Measurements from ENCODE around the gene GPR107.

Gene GPR107

DNA sequence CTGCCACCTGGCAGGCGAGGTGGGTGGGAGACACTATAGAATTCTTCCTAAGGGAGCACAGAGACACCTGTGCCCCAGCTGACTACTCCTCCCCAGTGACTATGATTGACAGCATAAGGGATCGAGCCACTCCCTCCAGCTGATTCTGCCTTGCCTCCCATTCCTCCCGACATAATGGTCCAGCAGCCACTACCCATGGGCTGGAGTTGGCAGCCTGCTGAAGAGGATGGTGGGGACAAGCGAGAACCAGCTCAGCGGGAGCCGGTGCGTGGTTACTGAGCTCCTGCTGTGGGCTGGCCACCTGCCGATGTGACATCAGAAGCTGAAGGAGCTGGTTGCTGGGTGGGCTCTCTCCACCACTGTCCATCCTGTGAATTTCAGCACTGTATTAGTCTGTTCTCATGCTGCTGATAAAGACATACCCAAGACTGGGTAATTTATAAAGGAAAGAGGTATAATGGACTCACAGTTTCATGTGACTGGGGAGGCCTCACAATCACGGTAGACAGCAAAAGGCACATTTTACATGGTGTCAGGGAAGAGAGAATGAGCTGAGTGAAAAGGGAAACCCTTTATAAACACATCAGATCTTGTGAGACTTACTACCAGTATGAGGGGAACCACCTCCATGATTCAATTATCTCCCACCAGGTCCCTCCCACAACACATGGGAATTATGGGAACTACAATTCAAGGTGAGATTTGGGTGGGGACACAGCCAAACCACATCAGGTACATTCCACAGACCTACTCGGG lies 106.4 kb downstream of the GPR107 start:
- no peak for DNase-seq (ENCODE audit: low read depth, low spot score)

DNA sequence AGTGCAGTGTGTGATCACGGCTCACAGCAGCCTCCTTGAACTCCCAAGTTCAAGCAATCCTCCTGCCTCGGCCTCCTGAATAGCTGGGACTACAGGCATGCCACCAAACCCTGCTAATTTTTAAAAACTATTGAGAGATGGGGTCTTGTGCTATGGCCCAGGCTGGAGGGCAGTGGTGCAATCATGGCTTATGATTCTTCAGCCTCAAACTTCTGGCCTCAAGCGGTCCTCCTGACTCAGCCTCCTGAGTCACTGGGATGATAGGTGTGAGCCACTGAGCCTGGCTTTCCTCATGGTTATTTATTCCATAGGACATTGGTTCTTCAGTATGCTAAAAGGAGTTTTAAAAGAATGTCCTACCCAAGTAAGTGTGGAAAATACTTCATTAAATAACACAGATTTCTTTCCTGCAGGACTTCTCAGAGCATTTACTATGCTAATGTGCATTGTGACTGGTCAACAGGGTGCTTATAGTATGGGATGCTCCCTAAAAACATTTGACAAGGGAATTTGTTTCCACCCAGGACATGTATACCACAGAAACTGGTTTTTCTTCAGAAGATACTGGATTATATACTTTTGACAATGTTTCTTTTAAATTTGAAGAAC lies 107.3 kb downstream of the GPR107 start:
- DNase-seq (ENCODE audit: low read depth, low spot score): no peak

DNA sequence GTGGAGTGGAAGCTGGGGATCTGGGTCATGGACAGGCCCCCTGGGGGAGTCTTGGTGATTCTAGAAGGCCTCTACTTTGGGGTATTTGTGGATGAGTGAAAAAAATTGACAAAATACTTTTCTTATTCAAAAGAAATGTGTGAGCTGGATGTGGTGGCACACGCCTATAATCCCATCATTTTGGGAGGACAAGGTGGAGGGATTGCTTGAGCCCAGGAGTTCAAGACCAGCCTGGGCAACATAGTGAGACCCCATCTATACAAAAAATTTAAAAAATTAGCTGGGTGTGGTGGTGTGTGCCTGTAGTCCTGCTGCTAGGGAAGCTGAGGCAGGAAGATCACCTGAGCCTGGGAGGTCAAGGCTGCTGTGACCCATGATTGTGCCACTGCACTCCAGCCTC lies 111.9 kb downstream of the GPR107 start:
- no peak for DNase-seq (ENCODE audit: low read depth, low spot score)

DNA sequence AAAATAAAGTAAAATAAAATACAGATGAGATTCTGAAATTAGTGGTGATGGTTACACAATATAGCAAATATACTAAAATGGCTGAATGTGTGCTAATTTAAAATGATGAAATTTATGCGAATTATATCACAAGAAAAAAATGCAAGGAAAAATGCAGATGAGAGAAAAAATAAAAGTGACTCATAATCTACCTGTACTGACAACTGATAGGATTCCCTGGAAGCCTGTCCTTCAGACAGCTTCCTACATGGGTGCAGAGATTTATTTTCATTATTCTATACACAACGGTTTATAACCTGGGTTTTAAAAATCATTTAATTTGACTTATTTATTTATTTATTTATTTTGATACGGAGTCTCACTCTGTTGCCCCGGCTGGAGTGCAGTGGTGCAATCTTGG lies 112.7 kb downstream of the GPR107 start:
- DNase-seq (ENCODE audit: low read depth, low spot score): no peak

DNA sequence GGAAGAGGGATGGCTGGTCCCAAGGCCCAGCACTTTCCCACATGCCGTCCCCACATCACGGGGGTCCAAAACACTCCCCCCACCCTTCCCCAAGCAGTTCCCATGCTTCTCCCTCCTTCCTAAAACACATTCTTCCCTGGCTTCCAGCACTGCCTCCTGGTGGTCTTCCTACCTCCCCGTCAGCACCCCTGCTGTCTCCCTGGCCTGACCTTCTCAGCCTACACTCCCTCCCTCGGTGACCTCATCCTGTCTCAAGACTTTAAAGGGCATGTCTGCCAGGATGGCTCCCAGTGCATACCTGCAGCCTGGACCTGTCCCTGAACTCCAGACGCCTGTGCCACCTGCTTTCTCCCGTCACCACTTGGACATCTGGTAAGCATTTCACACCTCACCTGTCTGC lies 114.2 kb downstream of the GPR107 start:
- peak; percentile 79 for DNase-seq (ENCODE audit: low read depth, low spot score)

DNA sequence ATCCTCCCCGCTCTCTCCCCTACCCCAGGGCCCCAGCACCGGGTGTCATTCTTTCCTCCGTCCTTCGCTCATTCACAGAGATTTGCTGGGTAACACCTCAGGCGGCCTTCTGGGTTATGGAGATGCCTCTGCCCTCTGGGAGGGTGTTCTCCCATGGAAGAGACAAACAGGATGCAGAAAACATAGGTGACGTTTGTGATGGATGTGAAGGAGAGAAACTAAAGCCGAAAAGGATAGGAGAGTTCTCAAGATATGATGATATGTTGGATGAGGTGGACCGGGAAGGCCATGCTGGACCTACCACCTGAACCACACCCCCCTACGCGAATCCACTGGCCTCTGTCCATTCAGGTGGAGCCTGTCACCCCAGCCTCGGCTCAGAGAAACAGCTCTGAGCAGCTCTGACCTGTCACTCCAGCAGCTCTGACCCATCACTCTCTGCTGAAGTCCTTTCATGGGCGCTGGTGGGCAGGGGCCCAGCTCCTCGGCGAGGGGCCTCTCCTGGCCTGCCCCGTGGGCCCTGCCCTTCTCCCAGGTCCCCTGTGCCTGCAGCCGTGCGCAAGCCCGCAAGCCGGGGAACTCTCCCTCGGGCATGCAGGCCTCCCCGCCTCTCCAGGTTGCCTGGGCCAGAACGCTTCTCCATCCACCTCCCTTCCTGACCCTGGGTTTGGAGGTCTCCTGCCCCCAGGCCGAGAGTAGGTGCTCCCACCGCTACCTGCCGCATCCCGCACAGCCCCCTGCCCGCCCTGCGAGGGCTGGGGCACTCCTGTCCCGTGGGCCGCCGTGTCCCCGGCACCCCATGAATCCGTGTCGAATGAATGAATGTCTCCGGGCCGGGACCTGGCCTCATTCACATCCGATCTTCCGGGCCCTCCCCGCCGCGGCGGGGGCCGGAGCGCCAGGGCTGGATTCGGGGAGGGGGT lies 117.8 kb downstream of the GPR107 start:
- no peak for DNase-seq (ENCODE audit: low read depth, low spot score)

DNA sequence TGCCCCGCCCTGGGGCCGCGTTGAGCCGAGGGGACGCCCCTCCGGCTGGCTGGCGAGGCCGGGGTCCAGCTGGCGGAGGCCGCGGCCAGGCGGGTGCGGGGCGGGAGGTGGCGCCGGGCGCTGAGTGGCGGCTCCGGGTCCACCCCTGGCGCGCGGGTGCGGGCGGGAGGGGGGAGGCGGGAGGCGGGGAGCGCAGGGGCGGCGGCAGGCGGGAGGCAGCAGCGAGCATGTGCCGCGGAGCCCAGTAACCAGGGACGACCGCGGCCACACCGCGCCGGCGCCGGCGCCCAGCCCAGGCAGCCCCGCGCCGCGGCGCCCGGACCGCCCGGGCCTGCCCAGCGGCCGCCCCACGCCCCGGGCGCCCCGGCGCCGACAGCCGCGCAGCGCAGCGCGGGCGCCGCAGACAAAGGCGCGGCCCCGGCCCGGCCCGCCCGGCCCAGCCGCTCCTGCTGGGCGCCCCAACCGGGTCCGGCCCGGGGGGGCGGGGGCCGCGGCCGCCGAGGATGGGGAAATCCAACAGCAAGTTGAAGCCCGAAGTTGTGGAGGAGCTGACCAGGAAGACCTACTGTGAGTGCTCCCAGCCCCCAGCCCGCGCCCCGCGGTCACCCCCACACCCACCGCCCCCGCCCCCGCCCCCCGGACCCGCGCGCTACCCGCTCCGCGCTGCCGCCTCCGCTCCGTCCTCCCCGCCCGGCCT lies 118.6 kb downstream of the GPR107 start, which contains the start of gene NCS1:
Gene NCS1 (plus strand): TSS at position 244 of the 697 bp plus-strand sequence. CDS start 260 bp downstream, at position 504.
- no peak for DNase-seq (ENCODE audit: low read depth, low spot score)

DNA sequence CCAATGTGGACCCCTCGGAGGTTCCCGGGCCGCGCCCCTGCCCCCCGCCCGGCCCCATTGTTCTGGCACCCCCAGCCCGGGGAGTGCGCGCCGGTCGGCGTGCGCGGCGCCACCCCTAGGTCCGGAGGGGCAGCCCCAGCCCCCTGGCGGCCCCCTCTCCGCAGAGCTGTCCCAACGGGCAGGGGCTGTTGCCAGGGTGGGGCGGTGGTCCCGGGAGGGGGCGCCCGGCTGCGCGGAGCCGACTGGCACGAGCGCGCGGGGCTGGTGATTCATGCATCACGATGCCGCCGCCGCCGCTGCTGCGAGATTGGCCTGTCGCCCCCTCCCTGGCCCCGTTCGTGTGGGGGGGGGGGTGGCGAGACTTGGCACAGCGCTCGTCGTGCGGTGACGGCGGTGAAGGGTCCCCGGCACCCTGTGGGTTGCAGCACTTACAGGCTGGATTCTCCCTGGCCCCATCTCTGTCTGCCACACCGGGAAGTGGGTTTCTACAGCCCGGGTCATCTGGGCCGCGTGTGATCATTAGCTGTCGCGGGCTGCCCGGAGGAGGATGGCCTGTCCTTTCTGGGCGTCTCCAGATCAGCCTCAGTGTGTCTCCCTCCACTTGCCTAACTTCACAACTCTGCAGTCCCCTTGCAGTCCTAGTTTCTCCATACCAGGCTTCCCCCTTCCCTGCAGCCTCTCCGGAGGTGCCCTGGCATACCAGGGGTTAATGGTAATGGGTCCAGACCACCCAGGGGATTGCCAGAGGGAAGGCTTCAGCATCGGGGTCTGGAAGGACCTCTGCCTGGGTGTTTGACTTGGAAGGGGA lies 119.4 kb downstream of the GPR107 start:
- peak; percentile 46 for DNase-seq (ENCODE audit: low read depth, low spot score)

DNA sequence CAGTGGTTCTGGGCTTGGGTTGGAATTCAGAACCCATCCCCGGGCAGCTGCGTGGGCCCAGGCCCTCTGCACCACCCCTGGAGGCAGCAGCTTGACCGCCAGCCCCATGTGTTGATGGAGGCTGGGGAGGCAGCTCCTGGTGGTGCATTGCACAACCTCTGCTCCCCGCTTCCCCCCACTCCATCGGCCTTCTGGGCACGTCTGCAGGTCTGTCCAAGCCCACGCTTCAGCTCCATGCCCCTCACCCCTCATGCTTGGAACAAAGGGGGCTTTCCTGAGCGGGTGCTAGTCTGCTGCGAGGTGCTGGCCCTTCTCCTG lies 119.9 kb downstream of the GPR107 start:
- no peak for DNase-seq (ENCODE audit: low read depth, low spot score)

DNA sequence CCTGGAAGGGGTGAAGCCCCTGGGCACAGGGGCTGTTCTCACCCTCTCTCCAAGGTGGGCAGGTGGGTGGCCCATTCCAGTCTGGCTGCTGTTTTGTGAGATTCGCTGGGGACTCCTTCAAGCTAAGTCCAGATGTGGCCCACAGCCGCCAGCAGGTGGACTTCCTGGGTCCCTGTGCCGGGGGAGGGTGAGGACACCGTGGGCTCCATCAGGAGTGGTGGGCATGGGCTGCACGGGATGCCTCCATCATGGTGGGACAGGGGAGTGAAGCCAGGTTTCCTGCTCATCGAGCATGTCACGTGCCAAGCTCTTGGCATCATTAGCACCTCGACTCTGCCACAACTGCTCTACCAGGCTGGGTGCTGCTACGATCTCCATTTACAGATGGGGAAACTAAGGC lies 120.3 kb downstream of the GPR107 start:
- DNase-seq (ENCODE audit: low read depth, low spot score): no peak

DNA sequence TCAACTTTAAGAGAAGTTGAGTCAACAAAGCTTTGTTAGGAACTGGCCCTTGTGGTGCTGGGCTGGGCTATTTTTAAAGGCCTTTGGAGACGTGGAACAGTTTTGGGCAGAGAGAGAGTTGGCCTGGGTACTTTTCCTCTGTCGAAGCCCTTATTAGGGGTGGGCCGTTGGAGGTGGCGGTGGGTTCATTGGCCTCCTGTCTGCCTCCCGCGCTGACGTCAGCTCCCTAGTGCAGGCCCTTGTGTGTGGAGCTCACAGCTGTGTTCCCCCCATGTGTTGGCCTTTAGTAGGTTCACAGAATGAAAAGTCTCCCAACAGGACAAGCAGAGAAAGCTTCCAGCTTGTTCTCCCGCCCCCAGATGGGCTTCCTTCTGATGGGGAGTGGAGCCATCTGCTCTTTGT lies 121.2 kb downstream of the GPR107 start:
- peak; percentile 46 for DNase-seq (ENCODE audit: low read depth, low spot score)

DNA sequence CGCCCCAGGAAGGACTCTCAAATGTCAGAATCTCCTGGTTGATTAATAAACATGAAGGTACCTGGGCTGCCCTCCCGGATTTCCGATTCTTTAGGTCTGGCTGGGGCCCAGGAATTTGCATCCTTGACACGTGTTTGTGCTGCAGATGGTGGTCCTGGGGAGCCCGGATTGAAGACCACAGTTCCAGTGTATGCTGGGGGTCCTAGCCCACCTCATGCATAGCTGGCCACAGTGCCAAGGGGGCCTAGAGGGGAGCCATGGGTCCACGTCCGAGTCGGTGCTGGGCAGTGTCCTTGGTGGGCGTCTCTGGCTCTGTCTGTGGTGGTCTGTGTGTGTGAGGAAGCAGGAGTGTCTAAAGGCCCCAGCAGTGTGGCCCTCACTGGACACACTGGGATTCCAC lies 121.6 kb downstream of the GPR107 start:
- DNase-seq (ENCODE audit: low read depth, low spot score): no peak

DNA sequence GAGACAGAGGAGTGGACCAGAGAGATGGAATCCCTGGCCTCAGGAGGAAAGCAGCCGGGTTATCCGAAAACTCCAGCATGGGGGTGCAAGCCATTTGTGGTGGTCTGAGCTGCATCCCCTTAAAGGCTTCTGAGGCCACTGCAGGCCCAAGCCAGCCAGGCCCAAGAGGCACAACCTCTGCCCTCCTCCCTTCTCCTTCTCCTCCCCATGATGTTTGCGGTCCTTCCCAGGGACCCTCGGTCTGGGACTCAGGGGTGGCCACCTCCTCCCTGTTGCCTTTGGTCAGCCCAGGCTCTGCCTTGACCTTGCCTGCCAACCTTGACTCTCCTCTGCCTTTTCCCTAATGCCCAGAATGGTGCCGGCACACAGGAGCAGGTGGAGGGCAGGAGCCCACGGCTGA lies 123.1 kb downstream of the GPR107 start:
- DNase-seq (ENCODE audit: low read depth, low spot score): no peak

DNA sequence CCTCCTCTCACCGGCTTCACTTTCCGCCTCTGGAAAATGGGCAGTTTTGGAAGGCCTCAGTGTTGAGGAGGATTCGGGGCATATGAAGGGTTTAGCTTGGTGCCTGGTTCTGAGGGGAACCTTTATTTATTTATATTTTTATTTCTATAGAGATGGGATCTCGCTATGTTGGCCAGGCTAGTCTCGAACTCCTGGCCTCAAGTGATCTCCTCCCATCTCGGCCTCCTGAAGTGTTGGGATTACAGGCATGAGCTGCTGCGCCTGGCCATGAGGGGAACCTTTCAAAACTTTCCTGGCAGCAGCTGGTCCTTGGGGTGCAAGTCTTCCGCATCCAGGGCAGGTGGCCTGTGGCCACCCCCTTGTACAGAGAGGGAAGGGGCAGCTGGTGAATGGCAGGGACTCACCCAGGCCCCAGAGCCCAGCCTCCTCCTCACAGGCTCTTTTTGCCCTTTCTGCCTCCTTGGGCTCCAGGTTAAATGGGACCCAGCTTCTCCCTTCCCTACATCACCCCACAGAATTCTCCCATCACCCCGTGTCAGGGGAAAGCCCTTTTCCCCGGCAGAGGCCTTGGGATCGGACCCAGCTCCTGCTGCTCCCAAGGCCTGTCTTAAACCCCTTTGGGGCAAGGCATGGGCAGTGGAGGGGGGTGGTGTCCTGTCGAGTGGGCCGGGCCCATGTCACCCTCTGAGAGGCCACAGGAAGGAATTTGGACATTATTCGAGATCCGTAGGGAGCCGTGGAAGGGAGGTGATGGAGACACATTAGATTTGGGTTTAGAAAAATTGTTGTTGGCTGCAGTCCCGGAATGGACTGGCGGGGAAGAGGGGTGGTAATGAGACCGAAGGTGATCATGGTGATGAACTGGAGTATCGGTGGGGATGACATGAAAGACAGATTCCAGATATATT lies 124.4 kb downstream of the GPR107 start:
- DNase-seq (ENCODE audit: low read depth, low spot score): no peak

DNA sequence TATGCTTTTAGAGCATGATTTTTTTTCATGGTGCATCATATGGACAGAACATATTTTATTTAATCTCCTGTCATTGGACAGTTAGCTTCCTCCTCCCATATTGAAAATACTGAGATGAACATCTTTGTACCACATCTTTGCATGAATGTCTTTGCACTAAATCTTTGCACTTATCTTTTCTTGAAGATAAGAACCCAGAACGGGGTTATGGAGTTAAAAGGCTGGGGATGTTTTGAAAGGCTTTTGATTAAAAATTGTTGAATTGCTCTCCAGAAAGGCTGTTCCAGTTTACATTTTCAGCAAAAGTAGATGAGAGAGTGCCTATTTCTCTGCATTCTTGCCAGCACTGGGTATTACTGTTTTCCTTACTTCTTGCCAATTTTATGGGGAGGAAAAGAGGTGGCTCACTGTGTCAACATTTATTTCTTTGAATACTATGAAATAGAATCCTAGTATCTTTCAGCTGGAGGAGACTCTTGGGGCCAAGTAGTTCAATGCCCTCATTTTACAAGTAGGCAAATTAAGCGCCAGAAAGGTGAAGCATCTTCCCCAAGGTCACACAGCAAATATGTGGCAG lies 125.7 kb downstream of the GPR107 start:
- no peak for DNase-seq (ENCODE audit: low read depth, low spot score)

DNA sequence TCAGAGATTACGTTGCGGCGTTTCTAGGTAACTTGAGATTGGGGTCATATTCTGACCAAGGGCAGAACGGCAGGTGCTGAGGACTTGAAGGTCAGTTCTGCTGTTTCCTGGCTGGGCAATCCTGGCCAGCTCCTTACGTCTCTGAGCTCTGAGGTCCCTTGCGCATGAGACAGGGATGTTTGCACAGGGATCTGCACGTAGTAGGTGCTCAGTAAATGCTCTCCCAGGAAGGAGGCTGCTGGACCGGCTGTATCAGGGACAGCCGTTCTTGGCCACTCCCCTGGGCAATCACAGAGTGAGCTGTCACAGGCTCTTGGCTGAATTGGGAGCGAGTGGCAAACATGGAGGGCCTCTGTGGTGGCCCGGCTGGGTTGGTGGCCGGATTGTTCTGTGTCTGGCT lies 126.8 kb downstream of the GPR107 start:
- no peak for DNase-seq (ENCODE audit: low read depth, low spot score)

DNA sequence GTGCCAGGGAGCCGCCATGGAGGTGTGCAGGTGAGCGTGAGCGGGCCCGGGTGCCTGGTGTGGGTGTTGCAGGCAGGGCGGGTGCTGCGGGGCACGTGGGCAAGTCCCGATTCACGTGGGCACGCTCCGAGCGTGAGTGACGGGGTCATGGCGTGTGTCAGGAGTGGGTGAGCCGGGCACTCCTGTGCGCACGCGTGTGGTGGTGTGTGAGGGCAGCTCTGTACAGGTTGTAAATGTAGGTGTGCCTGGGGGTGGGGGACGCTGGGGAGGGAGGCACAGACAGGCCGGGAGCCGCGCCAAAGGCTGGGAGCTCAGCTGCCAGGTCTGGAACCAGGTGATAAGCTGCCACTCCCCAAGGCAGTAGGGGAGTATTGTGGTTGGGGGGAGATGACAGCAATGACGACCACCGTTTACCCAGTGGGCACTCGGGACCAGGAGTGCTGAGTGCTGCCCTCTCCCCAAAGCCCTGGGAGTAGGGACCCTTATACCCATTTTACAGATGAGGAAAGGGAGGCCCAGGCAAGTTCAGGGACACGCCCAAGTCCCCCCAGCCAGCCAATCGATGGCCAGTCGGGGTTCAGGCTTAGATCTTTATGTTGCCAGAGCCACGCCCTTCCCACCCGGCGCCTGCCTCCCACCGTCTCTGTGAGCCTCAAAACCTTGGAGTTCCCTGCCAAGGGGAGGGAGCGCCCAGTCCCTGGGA lies 128.1 kb downstream of the GPR107 start:
- DNase-seq (ENCODE audit: low read depth, low spot score): no peak

DNA sequence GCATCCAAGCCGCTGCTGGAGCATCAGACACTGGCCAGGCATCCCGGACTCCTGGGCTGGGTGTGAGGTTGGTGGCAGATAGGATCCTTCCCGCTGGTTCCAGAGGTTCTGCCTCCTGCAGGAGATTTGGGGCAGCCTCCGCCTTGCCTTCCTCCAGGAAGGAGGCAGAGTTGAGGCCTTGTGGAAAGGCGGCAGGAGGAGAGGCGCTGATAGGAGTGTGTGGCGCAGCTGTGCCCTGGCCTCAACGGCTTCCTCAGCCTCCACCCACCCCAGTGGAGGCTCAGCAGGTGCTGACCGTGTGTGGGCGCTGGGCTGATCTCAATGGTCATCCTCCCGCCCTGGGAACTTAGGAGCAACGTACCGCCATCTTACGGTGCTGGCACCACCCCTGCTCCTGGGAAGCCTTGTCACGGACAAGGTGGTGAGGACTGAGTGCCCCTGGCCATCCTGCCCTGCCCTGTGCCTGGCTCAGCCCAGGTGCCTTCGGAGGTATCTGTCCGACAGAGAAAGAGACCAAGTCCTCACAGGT lies 128.7 kb downstream of the GPR107 start:
- DNase-seq (ENCODE audit: low read depth, low spot score): no peak

All from ELF-1 (cell line).